Right atrium auricular region (tissue), 2 donors: Measurements from ENCODE around the gene DNAH2. TPM values are rescaled to one million over a fixed set of nuclear protein-coding genes. Genes with fewer than 3 reads are reported as not detected.

ENCODE experiments used
- DNase-seq: peaks from one replicate; pipeline ENCODE4 v3.0.0-alpha.2; 2019; ENCODE audit warnings: low spot score
- H3K27ac ChIP-seq, 2 donors: fragments of 200-600 bp; sonication (generic); 1 replicate in 1 of 2; 2 replicates in 1 of 2; pipeline ENCODE4 v1.5.1; 2016 to 2019
- H3K27me3 ChIP-seq, 2 donors: fragments of 200-600 bp; sonication (generic); one replicate each; pipeline versions ENCODE4 v1.5.1 to v1.6.0; 2017 to 2019
- H3K36me3 ChIP-seq: fragments of 200-600 bp; sonication (generic); one replicate; pipeline ENCODE4 v1.5.1; 2016
- H3K4me1 ChIP-seq, 2 donors: fragments of 200-600 bp; sonication (generic); one replicate each; pipeline versions ENCODE4 v1.5.1 to v1.6.0; 2017 to 2019
- H3K4me3 ChIP-seq, 2 donors: fragments of 200-600 bp; sonication (generic); 1 replicate in 1 of 2; 2 replicates in 1 of 2; pipeline ENCODE4 v1.5.1; 2017 to 2019; ENCODE audit warnings: mild to moderate bottlenecking in 1 of 2, moderate library complexity in 1 of 2
- H3K9me3 ChIP-seq, 2 donors: fragments of 200-600 bp; sonication (generic); one replicate each; pipeline ENCODE4 v1.5.1; 2019
- total RNA-seq, 2 donors: library from RNA; depleted of rRNA; stranded (reverse); fragments of >200 nt; gene quantifications; one replicate each; pipeline ENCODE4 v1.1.0, GENCODE V29; 2016
- TF ChIP-seq, protein P1 (sequence below), 2 donors: fragments of 200-600 bp; sonication (generic); IDR thresholded peaks; one replicate each; pipeline ENCODE4 v1.5.1; 2019; ENCODE audit warnings: antibody characterized with exemption in 2 of 2

The DNAH2 gene
- total RNA-seq, 2 donors from 2014 or later, result 0.08 TPM; not detected in 1

DNA sequence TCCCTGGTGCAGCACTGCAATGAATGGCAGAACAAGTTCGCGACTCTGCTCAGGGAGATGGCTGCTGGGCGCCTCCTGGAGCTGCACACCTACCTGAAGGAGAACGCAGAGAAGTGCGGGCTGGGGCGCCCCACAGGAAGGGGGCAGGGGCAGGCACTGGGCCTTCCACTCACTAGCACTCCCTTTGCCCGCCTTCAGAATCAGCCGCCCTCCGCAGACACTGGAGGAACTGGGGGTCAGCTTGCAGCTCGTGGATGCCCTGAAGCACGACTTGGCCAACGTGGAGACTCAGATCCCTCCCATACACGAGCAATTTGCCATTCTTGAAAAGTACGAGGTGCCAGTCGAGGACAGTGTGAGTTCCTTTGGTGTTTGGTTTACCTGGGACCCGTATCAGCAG is 46.4 kb downstream of the DNAH2 start:
- DNase-seq, result no peak
- Histone ChIP-seq H3K4me1 (no peaks in the 10 kb centered on the region), H3K36me3 (no peaks in the 10 kb centered on the region), H3K27me3 (no peaks in the 10 kb centered on the region), H3K4me3 (no peak overlapping the region), H3K9me3 (no peaks in the 10 kb centered on the region), H3K27ac (no peak overlapping the region)
- TF ChIP-seq, protein P1, sequence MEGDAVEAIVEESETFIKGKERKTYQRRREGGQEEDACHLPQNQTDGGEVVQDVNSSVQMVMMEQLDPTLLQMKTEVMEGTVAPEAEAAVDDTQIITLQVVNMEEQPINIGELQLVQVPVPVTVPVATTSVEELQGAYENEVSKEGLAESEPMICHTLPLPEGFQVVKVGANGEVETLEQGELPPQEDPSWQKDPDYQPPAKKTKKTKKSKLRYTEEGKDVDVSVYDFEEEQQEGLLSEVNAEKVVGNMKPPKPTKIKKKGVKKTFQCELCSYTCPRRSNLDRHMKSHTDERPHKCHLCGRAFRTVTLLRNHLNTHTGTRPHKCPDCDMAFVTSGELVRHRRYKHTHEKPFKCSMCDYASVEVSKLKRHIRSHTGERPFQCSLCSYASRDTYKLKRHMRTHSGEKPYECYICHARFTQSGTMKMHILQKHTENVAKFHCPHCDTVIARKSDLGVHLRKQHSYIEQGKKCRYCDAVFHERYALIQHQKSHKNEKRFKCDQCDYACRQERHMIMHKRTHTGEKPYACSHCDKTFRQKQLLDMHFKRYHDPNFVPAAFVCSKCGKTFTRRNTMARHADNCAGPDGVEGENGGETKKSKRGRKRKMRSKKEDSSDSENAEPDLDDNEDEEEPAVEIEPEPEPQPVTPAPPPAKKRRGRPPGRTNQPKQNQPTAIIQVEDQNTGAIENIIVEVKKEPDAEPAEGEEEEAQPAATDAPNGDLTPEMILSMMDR (IDR thresholded peaks at IDR 0.05), result no peak

DNA sequence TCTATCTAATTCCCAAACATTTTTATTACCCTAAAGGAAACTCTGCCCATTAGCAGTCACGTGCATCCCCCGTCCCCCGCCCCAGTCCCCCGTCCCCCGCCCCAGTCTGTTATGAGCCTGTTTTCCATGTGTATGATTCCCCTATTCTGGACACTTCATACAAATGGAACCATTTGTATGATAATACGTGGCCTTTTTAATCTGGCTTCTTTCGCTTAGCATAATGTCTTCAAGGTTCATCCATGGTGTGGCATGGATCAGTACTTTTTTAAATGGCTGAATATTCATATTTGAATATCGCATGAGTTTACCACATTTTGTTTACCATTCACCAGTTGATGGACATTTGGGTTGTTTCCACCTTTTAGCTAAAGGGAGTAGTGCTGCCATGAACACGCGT is 49.5 kb downstream of the DNAH2 start:
- no peaks in the 10 kb centered on the region for H3K36me3 ChIP-seq
- no peaks in the 10 kb centered on the region for H3K27me3 ChIP-seq
- H3K4me3 ChIP-seq, result no peak overlapping the region
- no peaks in the 10 kb centered on the region for H3K9me3 ChIP-seq
- H3K27ac ChIP-seq, result no peak overlapping the region
- DNase-seq, result no peak
- TF ChIP-seq, protein P1 (IDR thresholded peaks at IDR 0.05), result no peak
- H3K4me1 ChIP-seq, result no peaks in the 10 kb centered on the region

DNA sequence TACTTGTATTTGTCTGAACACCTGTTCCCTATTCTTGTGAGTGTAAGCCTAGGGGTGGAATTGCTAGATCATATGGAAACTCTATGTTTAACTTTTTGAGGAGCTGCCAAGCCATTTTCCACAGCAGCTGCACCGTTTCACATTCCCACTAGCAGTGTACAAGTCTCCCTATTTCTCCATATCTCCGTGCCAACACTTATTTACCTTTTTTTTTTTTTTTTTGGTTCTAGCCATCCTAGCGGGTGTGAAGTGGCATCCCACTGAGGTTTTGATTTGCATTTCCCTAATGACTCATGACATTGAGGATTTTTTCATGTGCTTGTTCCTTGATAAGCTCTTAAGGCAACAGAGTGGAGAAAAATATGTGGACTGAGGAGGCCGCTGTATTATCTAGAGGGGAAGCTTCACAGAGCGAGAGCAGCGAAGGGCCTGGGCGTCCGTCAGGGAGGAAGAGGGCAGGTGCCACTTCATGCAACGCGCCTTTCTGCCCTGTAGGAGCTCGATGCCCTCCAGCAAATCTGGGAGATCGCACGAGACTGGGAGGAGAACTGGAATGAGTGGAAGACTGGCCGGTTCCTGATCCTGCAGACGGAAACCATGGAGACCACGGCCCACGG is 50.0 kb downstream of the DNAH2 start:
- Histone ChIP-seq H3K9me3 (no peaks in the 10 kb centered on the region), H3K4me1 (no peaks in the 10 kb centered on the region), H3K27me3 (no peaks in the 10 kb centered on the region), H3K4me3 (no peak overlapping the region), H3K27ac (no peak overlapping the region), H3K36me3 (no peaks in the 10 kb centered on the region)
- TF ChIP-seq, protein P1 (IDR thresholded peaks at IDR 0.05), result no peak
- no peak for DNase-seq

DNA sequence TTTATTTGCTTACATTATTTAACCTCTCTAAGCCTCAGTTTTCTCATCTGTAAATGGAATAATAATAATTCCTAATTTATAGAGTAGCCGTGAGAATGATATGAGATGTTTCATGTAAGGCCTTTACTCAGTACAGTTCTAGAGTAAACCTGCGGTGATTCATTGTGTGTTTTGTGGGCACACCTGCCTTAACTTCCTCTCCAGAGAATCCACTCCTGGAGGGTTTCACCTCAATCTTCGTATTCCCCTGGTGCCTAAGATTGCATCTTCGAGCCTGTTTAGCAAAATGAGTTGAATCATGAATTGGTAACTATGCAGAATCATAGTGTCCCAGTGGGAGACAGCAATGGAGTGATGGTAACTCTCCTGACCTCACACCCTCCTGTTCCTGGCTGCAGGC is 52.3 kb downstream of the DNAH2 start:
- no peak overlapping the region for H3K27ac ChIP-seq
- DNase-seq, result no peak
- H3K9me3 ChIP-seq, result no peaks in the 10 kb centered on the region
- H3K4me3 ChIP-seq, result no peak overlapping the region
- TF ChIP-seq, protein P1 (IDR thresholded peaks at IDR 0.05), result no peak
- H3K4me1 ChIP-seq, result no peaks in the 10 kb centered on the region
- H3K27me3 ChIP-seq, result no peaks in the 10 kb centered on the region
- H3K36me3 ChIP-seq, result no peaks in the 10 kb centered on the region

DNA sequence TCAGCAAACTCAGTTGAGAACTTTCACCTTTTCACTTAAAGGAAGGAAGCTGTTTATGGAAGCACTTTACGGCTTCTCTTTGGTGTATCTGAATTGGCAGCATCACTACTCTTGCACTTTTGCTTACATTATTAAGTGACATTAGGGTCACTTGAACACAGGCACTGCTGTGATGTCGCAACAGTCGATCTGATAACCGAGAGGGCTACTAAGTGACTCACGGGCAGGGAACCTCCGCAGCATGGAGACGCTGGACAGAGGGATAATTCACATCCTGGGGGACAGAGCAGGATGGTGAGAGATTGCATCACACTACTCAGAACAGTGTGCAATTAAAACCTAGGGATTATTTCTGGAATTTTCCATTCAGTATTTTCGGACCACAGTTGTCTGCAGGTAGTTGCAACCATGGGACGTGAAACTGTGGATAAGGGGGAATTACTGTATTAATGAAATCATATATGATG is 56.5 kb downstream of the DNAH2 start:
- Histone ChIP-seq H3K27ac (no peak overlapping the region), H3K36me3 (no peaks in the 10 kb centered on the region), H3K9me3 (no peaks in the 10 kb centered on the region), H3K4me1 (no peaks in the 10 kb centered on the region), H3K4me3 (no peak overlapping the region), H3K27me3 (no peaks in the 10 kb centered on the region)
- TF ChIP-seq, protein P1 (IDR thresholded peaks at IDR 0.05), result no peak
- DNase-seq, result no peak

DNA sequence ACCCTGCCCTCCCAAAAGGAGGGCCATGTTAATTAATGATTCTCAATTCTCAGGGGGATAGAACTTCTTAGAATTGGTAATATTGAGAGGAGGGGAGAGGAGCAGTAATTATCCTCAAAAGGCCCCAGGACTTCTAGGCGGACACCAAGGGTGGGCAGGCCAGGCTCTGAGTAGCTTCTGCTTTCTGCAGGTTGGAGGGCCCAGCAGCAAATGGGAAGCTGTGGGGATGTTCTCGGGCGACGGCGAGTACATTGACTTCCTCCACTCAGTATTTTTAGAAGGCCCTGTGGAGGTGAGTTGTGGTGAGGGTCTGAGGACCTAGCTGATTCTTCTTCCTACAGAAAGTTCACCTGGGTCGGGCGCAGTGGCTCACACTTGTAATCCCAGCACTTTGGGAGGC is 57.5 kb downstream of the DNAH2 start:
- Histone ChIP-seq H3K9me3 (no peaks in the 10 kb centered on the region), H3K27ac (no peak overlapping the region), H3K36me3 (no peaks in the 10 kb centered on the region), H3K4me3 (no peak overlapping the region), H3K4me1 (no peaks in the 10 kb centered on the region), H3K27me3 (no peaks in the 10 kb centered on the region)
- DNase-seq, result no peak
- TF ChIP-seq, protein P1 (IDR thresholded peaks at IDR 0.05), result no peak
